ENCODE data around the gene DLL3.

GRCh38 chr19:39507715-39508364 is 9.1 kb downstream of the DLL3 start:
- TF ChIP-seq OSR1 (CRISPR knock-in tag; IDR thresholded peaks at IDR 0.05) = no peak
- no peak for TF ChIP-seq TCF4 (CRISPR knock-in tag; IDR thresholded peaks at IDR 0.05; ENCODE audit: borderline replicate concordance)
- TF ChIP-seq RARB (CRISPR knock-in tag; IDR thresholded peaks at IDR 0.05) = no peak
- no peak for TF ChIP-seq BACH2 (CRISPR knock-in tag; IDR thresholded peaks at IDR 0.05; ENCODE audit: borderline replicate concordance)
- no peak for TF ChIP-seq ZFP3 (CRISPR knock-in tag; IDR thresholded peaks at IDR 0.05)
- TF ChIP-seq, protein P1, sequence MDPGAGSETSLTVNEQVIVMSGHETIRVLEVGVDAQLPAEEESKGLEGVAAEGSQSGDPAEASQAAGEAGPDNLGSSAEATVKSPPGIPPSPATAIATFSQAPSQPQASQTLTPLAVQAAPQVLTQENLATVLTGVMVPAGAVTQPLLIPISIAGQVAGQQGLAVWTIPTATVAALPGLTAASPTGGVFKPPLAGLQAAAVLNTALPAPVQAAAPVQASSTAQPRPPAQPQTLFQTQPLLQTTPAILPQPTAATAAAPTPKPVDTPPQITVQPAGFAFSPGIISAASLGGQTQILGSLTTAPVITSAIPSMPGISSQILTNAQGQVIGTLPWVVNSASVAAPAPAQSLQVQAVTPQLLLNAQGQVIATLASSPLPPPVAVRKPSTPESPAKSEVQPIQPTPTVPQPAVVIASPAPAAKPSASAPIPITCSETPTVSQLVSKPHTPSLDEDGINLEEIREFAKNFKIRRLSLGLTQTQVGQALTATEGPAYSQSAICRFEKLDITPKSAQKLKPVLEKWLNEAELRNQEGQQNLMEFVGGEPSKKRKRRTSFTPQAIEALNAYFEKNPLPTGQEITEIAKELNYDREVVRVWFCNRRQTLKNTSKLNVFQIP (CRISPR knock-in tag; IDR thresholded peaks at IDR 0.05; ENCODE audit: borderline replicate concordance, low read depth) = no peak
- TF ChIP-seq ISL1 (CRISPR knock-in tag; IDR thresholded peaks at IDR 0.05) = no peak
- TF ChIP-seq, protein P2, sequence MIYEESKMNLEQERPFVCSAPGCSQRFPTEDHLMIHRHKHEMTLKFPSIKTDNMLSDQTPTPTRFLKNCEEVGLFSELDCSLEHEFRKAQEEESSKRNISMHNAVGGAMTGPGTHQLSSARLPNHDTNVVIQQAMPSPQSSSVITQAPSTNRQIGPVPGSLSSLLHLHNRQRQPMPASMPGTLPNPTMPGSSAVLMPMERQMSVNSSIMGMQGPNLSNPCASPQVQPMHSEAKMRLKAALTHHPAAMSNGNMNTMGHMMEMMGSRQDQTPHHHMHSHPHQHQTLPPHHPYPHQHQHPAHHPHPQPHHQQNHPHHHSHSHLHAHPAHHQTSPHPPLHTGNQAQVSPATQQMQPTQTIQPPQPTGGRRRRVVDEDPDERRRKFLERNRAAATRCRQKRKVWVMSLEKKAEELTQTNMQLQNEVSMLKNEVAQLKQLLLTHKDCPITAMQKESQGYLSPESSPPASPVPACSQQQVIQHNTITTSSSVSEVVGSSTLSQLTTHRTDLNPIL (CRISPR knock-in tag; IDR thresholded peaks at IDR 0.05; ENCODE audit: low read depth) = no peak
- TF ChIP-seq ARNTL (CRISPR knock-in tag; IDR thresholded peaks at IDR 0.05; ENCODE audit: borderline replicate concordance, low read depth) = no peak
